Stimulated activated effector memory CD8-positive, alpha-beta T cell treated with anti-CD3 and anti-CD28 coated beads, Interleukin-12 subunit alpha, Interleukin-12 subunit beta, amount 100 ng/mL, for 72 hours (primary cell): ENCODE measurements around the gene MAP2K6.

Experiments
- ATAC-seq: fragments of 150-1000 bp; cut with Tn5 transposase; 2 replicates; pipeline ENCODE4 v1.10.0; 2021
- DNase-seq, 2 donors: peaks; one replicate each; pipeline ENCODE4 v3.0.0; 2021 to 2022; ENCODE audit warnings: low spot score in 2 of 2
- H3K27ac Mint-ChIP-seq: one replicate; pipeline ENCODE4 v1.8.0; 2022; ENCODE audit warnings: mild to moderate bottlenecking, mixed read lengths
- H3K36me3 Mint-ChIP-seq: one replicate; pipeline ENCODE4 v1.8.0; 2022; ENCODE audit warnings: mild to moderate bottlenecking, mixed read lengths
- H3K4me1 Mint-ChIP-seq: one replicate; pipeline ENCODE4 v1.8.0; 2022; ENCODE audit warnings: mixed read lengths
- H3K4me3 Mint-ChIP-seq: one replicate; pipeline ENCODE4 v1.8.0; 2022; ENCODE audit warnings: mild to moderate bottlenecking, mixed read lengths
- H3K9me3 Mint-ChIP-seq: one replicate; pipeline ENCODE4 v1.8.0; 2022; ENCODE audit warnings: mixed read lengths

MAP2K6 gene

DNA sequence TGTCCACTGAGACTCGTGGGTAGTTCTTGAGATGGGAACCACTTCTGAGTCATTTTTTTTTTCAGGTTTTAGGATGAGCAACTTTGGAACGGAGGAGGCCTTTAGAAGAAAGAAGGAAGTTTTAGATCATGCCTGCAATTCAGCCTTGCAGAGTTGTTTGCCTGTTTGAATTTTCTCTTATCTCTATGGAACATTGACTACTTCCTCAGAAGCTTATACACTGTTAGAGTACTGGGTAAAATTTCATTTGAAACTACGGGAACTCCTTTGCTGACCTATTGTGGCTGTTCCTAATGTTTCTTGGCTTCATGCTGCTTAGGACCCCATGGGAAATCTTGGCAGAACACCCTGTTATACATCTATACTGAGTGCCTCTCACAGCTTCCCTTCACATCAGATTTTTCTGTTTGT lies 70.8 kb downstream of the MAP2K6 start:
- ATAC-seq (no peak), DNase-seq (no peak)
- no peak overlapping the region for H3K4me3 Mint-ChIP-seq
- H3K9me3 Mint-ChIP-seq = no peaks in the 10 kb centered on the region
- no peaks in the 10 kb centered on the region for H3K36me3 Mint-ChIP-seq
- peaks cover 10% of the 10 kb centered on the region for H3K4me1 Mint-ChIP-seq
- no peak overlapping the region for H3K27ac Mint-ChIP-seq

DNA sequence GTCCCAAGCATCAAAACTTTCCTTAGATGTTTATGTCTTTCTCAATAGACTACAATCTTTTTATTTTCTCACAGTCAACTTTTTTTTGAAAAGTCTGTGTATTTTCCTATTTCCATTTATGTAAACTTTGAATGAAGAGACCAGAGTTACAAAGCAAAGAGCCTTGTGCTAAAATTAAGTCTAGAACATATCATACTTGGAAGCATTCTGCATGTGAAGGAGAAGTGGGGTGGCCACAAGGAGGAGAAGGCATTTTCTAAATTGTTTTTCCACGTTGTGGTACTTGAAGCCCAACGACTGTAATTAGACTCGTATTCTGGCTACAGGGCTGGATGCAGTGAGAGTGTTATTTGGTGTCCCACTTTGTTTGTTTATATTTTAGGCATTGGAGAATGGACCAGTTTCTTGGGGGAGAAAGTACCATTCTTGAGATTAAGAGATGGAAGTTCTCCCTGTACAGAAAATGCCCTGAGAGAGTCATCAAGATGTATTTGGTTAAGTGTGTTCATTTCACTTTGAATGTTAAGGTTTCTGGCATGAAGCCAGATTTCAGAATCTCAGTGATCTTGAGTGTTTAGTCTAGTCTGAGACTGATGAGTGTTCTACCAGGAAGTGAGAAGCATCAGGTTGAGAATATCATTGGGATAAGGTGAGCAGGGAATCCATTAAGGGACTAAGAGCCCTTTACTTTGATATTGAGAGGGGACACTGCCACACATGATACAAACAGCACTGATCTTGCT lies 71.6 kb downstream of the MAP2K6 start:
- DNase-seq (no peak), ATAC-seq (peak; percentile 71)
- no peaks in the 10 kb centered on the region for H3K9me3 Mint-ChIP-seq
- H3K36me3 Mint-ChIP-seq = no peaks in the 10 kb centered on the region
- H3K4me1 Mint-ChIP-seq = peaks cover 12% of the 10 kb centered on the region
- H3K4me3 Mint-ChIP-seq = no peak overlapping the region
- H3K27ac Mint-ChIP-seq = no peak overlapping the region

DNA sequence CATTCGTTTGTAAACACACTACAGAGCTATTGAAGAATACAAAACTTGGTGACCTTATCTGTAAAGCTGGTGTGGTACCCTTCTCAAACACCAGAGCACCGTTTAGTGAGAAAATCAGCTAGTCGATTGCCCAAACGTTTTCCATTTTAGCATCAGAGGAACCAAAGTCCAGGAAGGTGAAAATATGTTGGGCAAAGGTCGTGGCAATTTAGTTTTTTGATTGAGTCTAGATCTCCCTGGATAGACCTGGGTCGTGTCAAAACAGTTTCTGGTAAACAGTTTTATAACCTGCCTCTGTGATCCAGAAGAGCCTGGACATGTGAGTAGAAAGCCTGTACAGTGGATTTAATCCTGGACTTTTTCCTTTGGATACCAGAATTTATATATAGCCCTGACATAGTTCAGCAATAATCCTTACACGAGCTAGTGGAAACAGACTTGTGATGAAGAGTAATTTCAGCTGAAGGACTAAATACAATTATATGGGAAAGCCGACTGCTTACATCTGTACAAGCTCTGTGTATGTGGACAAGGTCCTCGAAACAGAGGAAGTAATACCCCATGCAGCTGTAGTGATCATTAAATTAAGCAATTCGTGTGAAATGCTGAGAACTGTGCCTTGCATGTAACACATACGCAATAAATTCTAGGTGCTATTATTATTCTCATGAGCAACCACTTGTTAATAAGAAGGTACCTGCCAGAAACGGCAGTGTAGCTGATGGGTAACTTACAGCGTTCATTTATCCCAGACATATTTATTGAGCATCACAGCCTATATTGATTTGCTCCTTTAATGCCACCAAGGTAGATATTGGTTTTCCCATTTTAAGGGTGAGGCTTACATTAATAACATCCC lies 72.5 kb downstream of the MAP2K6 start:
- Mint-ChIP-seq H3K27ac (no peak overlapping the region), H3K36me3 (no peaks in the 10 kb centered on the region), H3K4me1 (peaks cover 15% of the 10 kb centered on the region), H3K4me3 (no peak overlapping the region), H3K9me3 (no peaks in the 10 kb centered on the region)
- ATAC-seq (no peak), DNase-seq (no peak)

DNA sequence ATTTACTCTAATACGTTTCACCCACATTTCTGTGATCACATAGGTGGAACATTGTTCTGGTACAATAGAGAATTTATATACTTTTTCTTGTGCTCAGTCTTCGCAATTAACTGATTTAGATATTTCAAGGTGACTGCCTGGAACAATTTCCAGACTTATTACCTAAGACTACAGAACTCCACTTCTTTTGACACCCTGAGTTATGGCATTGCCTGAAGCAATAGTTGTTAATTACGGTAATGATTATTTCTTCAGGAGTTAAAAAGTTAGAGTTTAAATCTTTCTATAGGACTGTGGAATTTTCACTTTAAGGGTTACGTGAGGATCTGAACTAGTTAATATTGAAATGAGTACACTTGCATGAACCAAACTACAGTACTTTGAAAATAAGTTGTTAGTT lies 74.8 kb downstream of the MAP2K6 start:
- H3K27ac Mint-ChIP-seq = no peak overlapping the region
- H3K4me3 Mint-ChIP-seq = no peak overlapping the region
- DNase-seq (no peak), ATAC-seq (no peak)
- H3K4me1 Mint-ChIP-seq = peaks cover 24% of the 10 kb centered on the region
- H3K9me3 Mint-ChIP-seq = no peaks in the 10 kb centered on the region
- H3K36me3 Mint-ChIP-seq = no peaks in the 10 kb centered on the region

DNA sequence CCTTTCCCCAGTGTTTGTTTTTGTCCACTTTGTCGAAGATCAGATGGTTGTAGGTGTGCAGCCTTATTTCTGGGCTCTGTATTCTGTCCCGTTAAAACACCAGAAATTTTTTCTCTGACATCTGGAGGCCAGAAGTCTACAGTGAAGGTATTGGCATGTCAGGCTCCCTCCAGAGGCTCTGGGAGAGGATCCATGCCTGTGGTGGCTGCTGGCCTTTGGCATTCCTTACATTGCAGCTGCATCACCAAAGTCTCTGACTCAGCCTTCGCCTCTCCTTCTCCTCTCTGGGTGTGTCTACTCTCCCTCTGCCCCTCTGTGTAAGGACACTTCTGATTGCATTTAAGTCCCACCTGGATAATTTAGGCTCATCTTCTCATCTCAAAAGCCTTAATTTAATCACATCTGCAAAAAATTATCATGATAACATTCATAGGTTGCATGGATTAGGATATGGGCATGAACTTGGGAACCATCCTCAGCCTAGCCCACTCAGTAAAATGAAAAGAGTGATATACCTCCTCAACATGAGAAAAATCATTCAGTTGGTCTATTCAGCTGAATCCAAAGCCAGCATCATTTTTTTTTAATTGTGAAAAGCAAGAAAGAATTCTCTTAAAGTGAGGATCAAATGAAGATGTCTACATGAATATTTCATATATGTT lies 78.0 kb downstream of the MAP2K6 start:
- no peaks in the 10 kb centered on the region for H3K9me3 Mint-ChIP-seq
- ATAC-seq = no peak
- peaks cover 26% of the 10 kb centered on the region for H3K4me1 Mint-ChIP-seq
- no peaks in the 10 kb centered on the region for H3K36me3 Mint-ChIP-seq
- no peak overlapping the region for H3K4me3 Mint-ChIP-seq
- H3K27ac Mint-ChIP-seq = peak overlapping the region; percentile 23
- no peak for DNase-seq

DNA sequence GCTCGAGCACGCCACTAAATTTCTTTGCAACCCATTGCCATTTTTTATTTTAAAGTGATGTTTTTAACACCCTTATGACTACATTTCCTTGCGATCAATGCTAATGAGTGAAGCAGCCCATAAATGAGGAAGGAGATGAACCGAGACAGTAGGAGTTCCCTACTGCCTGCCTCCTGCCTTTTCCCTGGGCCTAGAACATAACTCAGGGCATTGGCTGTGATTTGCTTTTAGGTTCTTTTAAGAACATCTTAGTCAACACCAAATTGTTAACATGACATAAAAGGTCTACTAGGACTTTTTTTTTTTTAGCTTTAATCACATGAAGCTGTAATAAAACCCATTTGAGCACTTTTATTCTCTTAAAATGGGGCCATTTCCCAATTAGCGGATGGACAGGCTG lies 81.3 kb downstream of the MAP2K6 start:
- Mint-ChIP-seq H3K4me1 (peaks cover 21% of the 10 kb centered on the region), H3K36me3 (no peaks in the 10 kb centered on the region), H3K4me3 (no peak overlapping the region), H3K27ac (no peak overlapping the region), H3K9me3 (no peaks in the 10 kb centered on the region)
- DNase-seq = no peak
- no peak for ATAC-seq

DNA sequence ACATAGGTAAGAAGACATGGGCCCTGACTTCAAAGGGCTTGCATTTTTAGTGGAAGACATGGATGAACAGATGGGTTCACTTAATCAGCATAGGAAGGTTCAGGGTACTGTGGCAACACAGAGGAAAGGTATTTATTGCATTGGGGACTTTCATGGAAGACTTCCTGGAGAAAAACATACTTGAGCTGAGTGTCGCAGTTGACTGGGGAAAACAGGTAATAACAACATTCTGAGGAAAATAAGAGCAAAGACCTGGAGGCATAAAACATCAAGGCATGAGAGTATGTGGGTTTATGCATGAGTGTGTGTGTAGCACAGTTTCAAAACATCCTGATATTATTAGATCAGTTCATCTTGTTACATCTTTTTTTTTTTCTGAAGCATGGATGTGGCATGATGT lies 82.7 kb downstream of the MAP2K6 start:
- no peaks in the 10 kb centered on the region for H3K9me3 Mint-ChIP-seq
- H3K4me3 Mint-ChIP-seq = no peak overlapping the region
- H3K36me3 Mint-ChIP-seq = no peaks in the 10 kb centered on the region
- DNase-seq (no peak), ATAC-seq (no peak)
- H3K4me1 Mint-ChIP-seq = peaks cover 16% of the 10 kb centered on the region
- H3K27ac Mint-ChIP-seq = peak overlapping the region; percentile 21

DNA sequence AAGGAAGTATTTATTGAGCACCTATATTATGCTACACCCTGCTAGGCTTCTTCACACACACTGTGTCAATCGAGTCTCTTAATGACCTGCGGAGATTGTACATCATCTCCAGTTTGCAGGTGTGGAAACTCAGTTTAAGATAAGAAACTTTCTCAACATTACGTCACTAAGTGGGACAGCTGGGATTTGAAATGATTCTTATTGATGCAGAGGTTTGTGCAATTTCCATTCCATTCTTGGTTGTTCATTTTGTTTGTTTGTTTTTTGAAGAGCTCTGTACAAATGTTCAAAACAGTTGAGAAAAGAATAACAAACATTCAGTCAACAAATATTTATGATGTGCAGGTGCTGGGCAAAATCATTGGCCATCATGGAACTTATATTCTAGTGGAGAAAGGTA lies 84.8 kb downstream of the MAP2K6 start:
- no peak for DNase-seq
- Mint-ChIP-seq H3K4me1 (peaks cover 9% of the 10 kb centered on the region), H3K36me3 (no peaks in the 10 kb centered on the region), H3K4me3 (no peak overlapping the region), H3K27ac (no peak overlapping the region), H3K9me3 (no peaks in the 10 kb centered on the region)
- ATAC-seq = no peak

DNA sequence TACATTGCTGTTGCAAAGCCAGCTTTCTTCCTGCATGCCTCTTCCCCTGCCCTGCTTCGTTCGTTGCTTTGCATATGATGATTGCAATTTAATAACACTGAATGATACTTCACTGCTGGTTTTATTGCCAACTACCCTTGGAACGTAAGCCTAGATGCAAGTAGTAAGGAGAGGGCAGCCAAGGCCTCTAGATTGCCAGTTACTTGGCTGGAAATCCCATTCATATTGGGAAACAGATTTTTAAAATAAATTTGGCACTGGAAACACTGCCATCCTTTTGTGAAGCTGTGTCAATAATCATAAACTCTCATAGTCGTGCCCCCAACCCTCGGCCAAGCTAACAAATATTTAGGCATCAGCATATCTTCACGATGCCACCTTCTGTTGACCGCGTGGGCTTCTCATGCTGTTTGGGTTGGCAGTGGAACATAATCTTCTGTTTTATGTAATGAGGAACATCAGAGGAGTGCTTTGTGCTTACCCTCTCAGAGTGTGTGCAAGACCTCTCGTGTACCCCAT lies 86.5 kb downstream of the MAP2K6 start:
- H3K27ac Mint-ChIP-seq = no peak overlapping the region
- H3K4me3 Mint-ChIP-seq = no peak overlapping the region
- no peaks in the 10 kb centered on the region for H3K9me3 Mint-ChIP-seq
- no peak for ATAC-seq
- no peaks in the 10 kb centered on the region for H3K36me3 Mint-ChIP-seq
- peaks cover 9% of the 10 kb centered on the region for H3K4me1 Mint-ChIP-seq
- no peak for DNase-seq

DNA sequence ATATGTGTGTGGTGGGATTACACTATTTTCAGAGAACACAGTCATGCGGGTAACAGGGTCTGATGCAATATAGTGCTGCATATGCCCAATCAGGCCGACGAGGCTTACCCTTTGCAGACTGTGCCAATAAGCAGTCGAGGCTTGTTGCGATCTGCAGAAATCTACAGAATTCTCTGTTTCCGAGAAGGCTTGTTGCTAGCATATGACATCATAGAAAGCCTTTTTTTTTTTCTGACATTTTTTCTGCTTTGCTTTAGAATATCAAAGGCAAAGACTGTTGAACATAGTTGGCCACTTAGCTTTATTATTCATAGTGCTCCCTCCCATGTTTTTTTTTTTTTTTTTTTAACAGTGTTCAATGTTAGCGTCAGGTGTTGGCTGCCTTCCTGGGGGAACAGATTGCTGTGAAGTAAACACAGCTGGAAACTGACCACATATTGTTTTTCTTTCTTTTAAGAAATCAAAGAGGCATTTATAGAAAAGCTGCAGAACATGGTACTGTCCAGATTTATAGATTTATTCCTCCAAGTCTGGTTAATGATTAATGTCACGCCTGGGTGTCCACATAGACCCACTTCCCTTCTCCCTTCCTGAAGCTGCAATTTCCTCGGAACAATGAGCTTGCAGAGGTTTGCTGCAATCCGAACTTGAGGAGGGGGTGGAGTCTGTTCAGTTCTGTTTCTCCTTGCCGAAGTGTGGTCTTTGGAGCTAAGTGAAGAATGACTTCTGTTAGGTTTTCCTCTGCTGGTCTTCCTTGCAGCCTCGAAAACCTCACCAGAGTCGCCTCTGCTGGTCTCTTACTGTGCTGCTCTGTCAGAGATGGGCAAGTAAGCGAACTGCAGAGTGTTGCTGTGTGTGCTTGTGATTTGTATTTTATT lies 87.3 kb downstream of the MAP2K6 start:
- H3K36me3 Mint-ChIP-seq = no peaks in the 10 kb centered on the region
- H3K4me3 Mint-ChIP-seq = no peak overlapping the region
- H3K4me1 Mint-ChIP-seq = peaks cover 8% of the 10 kb centered on the region
- H3K9me3 Mint-ChIP-seq = no peaks in the 10 kb centered on the region
- H3K27ac Mint-ChIP-seq = no peak overlapping the region
- DNase-seq = no peak
- ATAC-seq = no peak

DNA sequence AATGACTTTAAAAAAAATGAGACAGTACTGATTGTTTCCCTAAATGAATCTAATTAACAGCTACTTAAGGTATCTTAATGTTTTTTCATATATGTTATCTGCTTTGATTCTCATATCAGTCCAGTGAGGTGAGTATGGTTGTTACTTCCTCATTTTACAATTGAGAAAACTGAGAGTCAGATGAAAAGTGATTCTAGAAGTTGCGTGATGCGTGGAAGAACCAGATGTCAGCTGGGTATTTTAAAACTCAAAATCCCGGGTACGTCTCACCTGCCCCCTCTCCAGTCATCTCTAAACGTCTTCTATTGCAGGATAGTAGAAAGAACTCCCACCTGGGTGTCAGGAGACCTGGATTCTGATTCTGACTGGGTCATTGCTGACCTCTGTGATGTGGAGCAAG lies 89.2 kb downstream of the MAP2K6 start:
- peak; percentile 36 for ATAC-seq
- Mint-ChIP-seq H3K9me3 (no peaks in the 10 kb centered on the region), H3K4me3 (no peak overlapping the region), H3K4me1 (peaks cover 4% of the 10 kb centered on the region), H3K27ac (peak overlapping the region; percentile 23), H3K36me3 (no peaks in the 10 kb centered on the region)
- no peak for DNase-seq

DNA sequence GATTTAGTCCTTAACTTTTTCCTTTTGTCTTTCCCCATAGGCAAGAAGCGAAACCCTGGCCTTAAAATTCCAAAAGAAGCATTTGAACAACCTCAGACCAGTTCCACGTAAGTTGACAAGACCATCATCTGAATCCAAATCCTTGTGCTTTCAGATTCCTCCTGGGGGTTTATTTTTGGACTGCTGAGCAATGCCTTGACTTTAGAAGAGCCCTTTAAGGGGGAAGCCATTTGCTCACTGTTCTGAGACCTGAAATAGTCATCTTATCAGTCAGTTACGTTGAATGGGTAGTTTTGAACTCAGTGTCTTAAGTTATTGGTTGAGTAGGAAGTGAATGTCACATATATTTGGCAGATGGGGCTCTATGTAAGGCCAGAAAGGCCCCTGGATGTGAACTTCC lies 91.2 kb downstream of the MAP2K6 start:
- H3K4me3 Mint-ChIP-seq = no peak overlapping the region
- no peaks in the 10 kb centered on the region for H3K9me3 Mint-ChIP-seq
- no peak overlapping the region for H3K27ac Mint-ChIP-seq
- H3K36me3 Mint-ChIP-seq = no peaks in the 10 kb centered on the region
- peaks cover 4% of the 10 kb centered on the region for H3K4me1 Mint-ChIP-seq
- DNase-seq = no peak
- ATAC-seq = no peak

DNA sequence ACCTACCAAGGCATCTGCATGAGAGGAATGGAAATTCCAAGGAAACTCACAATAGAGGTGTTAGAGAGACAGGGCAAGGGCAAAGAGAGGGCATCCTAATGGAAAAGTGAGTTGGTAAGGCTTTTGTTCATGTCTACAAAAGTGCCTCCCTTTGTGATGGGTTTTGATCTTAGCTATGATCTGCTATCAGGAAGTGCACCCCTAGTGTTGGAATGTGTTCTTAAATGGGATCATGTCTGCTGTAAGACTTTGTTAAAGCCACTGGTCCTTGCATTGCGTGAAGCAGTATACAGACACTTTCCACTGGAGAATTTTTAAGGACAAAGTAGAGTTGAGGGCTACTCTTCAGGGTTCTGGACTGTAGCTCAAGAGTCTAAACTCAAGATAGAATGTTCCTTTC lies 92.0 kb downstream of the MAP2K6 start:
- no peak overlapping the region for H3K27ac Mint-ChIP-seq
- peaks cover 4% of the 10 kb centered on the region for H3K4me1 Mint-ChIP-seq
- H3K36me3 Mint-ChIP-seq = no peaks in the 10 kb centered on the region
- no peak overlapping the region for H3K4me3 Mint-ChIP-seq
- H3K9me3 Mint-ChIP-seq = no peaks in the 10 kb centered on the region
- ATAC-seq (no peak), DNase-seq (no peak)

DNA sequence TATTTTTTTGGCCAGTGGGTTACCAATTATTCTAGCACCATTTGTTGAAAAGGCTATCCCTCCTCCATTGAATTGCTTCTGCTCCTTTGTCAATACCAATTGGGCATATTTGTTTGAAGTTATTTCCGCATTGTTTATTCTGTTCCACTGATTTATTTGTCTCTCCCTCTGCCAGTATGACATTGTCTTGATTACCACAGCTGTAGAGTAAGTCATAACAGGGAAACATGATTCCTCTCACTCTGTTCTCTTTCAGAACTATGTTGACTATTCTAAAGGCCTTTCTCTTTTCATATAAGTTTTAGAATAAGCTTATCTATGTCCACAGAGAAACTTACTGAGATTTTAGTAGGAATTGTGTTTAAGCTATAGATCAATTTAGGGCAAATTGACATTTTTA lies 94.3 kb downstream of the MAP2K6 start:
- DNase-seq (no peak), ATAC-seq (no peak)
- peaks cover 4% of the 10 kb centered on the region for H3K4me1 Mint-ChIP-seq
- H3K36me3 Mint-ChIP-seq = no peaks in the 10 kb centered on the region
- H3K9me3 Mint-ChIP-seq = no peaks in the 10 kb centered on the region
- H3K27ac Mint-ChIP-seq = no peak overlapping the region
- H3K4me3 Mint-ChIP-seq = no peak overlapping the region

DNA sequence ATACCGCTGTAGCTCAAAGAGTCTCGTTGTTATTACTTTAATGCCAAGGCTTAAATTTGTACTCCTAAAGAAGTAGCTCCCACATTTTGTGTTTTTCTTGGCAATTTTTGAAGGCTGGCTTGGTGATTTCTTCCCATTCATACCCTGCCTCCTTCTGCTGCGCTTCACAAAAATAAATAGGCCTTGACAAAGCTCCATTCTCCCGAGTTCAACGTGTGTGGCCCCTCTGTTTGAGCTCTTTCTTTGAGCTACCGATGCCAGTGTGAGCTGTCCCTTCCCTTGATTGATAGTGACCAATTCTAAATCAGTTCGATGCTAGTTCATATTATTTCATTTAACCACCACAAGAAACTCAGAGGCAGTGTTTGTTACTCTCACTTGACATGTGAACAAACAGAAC lies 96.8 kb downstream of the MAP2K6 start:
- ATAC-seq (no peak), DNase-seq (no peak)
- Mint-ChIP-seq H3K9me3 (no peaks in the 10 kb centered on the region), H3K4me3 (no peak overlapping the region), H3K4me1 (peaks cover 4% of the 10 kb centered on the region), H3K27ac (no peak overlapping the region), H3K36me3 (no peaks in the 10 kb centered on the region)
